ENCODE measurements around the gene UTP11. TPM values are rescaled to one million over a fixed set of nuclear protein-coding genes. Genes with fewer than 3 reads are reported as not detected.

UTP11 gene
- total and polyA plus RNA-seq, 9 donors = 17.4 to 38.5 (median 29.7) TPM

DNA sequence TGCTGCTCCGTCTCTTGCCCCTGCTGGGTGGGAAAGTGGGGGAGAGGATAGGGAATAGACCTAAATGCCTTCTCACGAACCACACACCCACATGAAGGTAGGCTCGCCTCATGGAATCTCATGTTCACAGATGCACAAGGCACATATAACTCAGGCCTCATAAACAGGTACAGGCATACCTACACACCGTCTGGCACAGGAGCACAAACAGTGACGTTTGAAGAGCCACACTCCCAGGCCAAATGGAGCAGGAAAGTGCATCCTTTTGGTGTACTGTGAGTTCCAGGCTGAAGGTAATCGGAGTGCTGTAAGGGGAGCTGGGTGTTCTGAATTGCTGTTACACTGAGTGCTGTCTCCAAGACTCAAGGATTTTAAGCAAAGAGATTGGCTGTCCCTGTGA is 13.1 kb downstream of the UTP11 start:
- no peak overlapping the region for H3K27ac ChIP-seq
- intact Hi-C loops (cut with DNase I) = loop anchor here in 1 of 4 donors (5.0 kb wide), 1 partner anchor 38 kb away; no protein-coding TSS in a partner anchor
- TF ChIP-seq, protein P1, sequence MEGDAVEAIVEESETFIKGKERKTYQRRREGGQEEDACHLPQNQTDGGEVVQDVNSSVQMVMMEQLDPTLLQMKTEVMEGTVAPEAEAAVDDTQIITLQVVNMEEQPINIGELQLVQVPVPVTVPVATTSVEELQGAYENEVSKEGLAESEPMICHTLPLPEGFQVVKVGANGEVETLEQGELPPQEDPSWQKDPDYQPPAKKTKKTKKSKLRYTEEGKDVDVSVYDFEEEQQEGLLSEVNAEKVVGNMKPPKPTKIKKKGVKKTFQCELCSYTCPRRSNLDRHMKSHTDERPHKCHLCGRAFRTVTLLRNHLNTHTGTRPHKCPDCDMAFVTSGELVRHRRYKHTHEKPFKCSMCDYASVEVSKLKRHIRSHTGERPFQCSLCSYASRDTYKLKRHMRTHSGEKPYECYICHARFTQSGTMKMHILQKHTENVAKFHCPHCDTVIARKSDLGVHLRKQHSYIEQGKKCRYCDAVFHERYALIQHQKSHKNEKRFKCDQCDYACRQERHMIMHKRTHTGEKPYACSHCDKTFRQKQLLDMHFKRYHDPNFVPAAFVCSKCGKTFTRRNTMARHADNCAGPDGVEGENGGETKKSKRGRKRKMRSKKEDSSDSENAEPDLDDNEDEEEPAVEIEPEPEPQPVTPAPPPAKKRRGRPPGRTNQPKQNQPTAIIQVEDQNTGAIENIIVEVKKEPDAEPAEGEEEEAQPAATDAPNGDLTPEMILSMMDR (IDR thresholded peaks at IDR 0.05) = no peak
- no peak for TF ChIP-seq EP300 (IDR thresholded peaks at IDR 0.05)
- TF ChIP-seq POLR2A (IDR thresholded peaks at IDR 0.05) = no peak
- peaks cover 14% of the 10 kb centered on the region for H3K4me1 ChIP-seq (ENCODE audit: insufficient read depth)
- no peaks in the 10 kb centered on the region for H3K36me3 ChIP-seq
- no peaks in the 10 kb centered on the region for H3K9me3 ChIP-seq
- no peak overlapping the region for H3K4me3 ChIP-seq
- no peak for DNase-seq
- WGBS, 3 donors = 75 to 82% (median 80%) methylated on average over 6 of the region's 6 CpGs
- no peaks in the 10 kb centered on the region for H3K27me3 ChIP-seq

GRCh38 chr1:38026592-38027200 is 14.2 kb downstream of the UTP11 start:
- Histone ChIP-seq H3K36me3 (no peaks in the 10 kb centered on the region), H3K27me3 (no peaks in the 10 kb centered on the region), H3K4me1 (ENCODE audit: insufficient read depth) (peaks cover 17% of the 10 kb centered on the region), H3K27ac (no peak overlapping the region), H3K4me3 (no peak overlapping the region), H3K9me3 (no peaks in the 10 kb centered on the region)
- WGBS, 3 donors = 76 to 84% (median 82%) methylated on average over 8 of the region's 8 CpGs
- DNase-seq = peak in 2 of 5 donors; percentile 38 to 61
- intact Hi-C loops (cut with DNase I) = loop anchor here in 1 of 4 donors (5.0 kb wide), 1 partner anchor 39 kb away; no protein-coding TSS in a partner anchor
- TF ChIP-seq POLR2A (IDR thresholded peaks at IDR 0.05) = no peak
- TF ChIP-seq, protein P1 (IDR thresholded peaks at IDR 0.05) = peak in 1 of 3 donors; percentile 12
- TF ChIP-seq EP300 (IDR thresholded peaks at IDR 0.05) = no peak

- Histone ChIP-seq H3K27ac (no peak overlapping the region), H3K4me1 (ENCODE audit: insufficient read depth) (peaks cover 17% of the 10 kb centered on the region), H3K4me3 (no peak overlapping the region), H3K36me3 (no peaks in the 10 kb centered on the region), H3K9me3 (no peaks in the 10 kb centered on the region), H3K27me3 (no peaks in the 10 kb centered on the region)
- peak in 1 of 5 donors; percentile 38 for DNase-seq
- no peak for TF ChIP-seq POLR2A (IDR thresholded peaks at IDR 0.05)
- intact Hi-C loops (cut with DNase I) = loop anchor here in 1 of 4 donors (5.0 kb wide), 1 partner anchor 40 kb away; no protein-coding TSS in a partner anchor
- 80 to 85% (median 80%) methylated on average over 18 to 19 of the region's 19 CpGs for WGBS, 3 donors
Measured at GRCh38 chr1:38027201-38028104, 14.9 kb downstream of the UTP11 start.

GRCh38 chr1:38028105-38028591 is 15.6 kb downstream of the UTP11 start:
- H3K4me3 ChIP-seq = no peak overlapping the region
- H3K27ac ChIP-seq = no peak overlapping the region
- H3K27me3 ChIP-seq = no peaks in the 10 kb centered on the region
- H3K36me3 ChIP-seq = no peaks in the 10 kb centered on the region
- no peak for DNase-seq
- H3K4me1 ChIP-seq (ENCODE audit: insufficient read depth) = peaks cover 17% of the 10 kb centered on the region
- TF ChIP-seq POLR2A (IDR thresholded peaks at IDR 0.05) = no peak
- TF ChIP-seq EP300 (IDR thresholded peaks at IDR 0.05) = no peak
- TF ChIP-seq, protein P1 (IDR thresholded peaks at IDR 0.05) = no peak
- intact Hi-C loops (cut with DNase I) = loop anchor here in 1 of 4 donors (5.0 kb wide), 1 partner anchor 41 kb away; no protein-coding TSS in a partner anchor
- no peaks in the 10 kb centered on the region for H3K9me3 ChIP-seq
- WGBS, 3 donors = 56 to 72% (median 72%) methylated on average over 3 of the region's 3 CpGs
